WI38 (cell line): Measurements from ENCODE around the gene PRSS12.

Source experiments
- H3K4me3 ChIP-seq: 2 replicates; pipeline ENCODE4 v1.5.1; 2011; ENCODE audit warnings: low read depth, mild to moderate bottlenecking, control low read depth, low read length
- CTCF ChIP-seq: IDR thresholded peaks from 2 replicates; pipeline ENCODE4 v1.5.1; 2012; ENCODE audit warnings: low read depth, mild to moderate bottlenecking, control low read depth, low read length

The PRSS12 gene

GRCh38 chr4:118367872-118368271, 15.1 kb upstream of the PRSS12 start:
- H3K4me3 ChIP-seq: no peak overlapping the region
- no peak for TF ChIP-seq CTCF

GRCh38 chr4:118367361-118367760, 14.6 kb upstream of the PRSS12 start:
- H3K4me3 ChIP-seq: no peak overlapping the region
- no peak for TF ChIP-seq CTCF

- TF ChIP-seq CTCF: no peak
- H3K4me3 ChIP-seq: no peak overlapping the region
Measured at GRCh38 chr4:118363166-118363565, 10.4 kb upstream of the PRSS12 start.

DNA sequence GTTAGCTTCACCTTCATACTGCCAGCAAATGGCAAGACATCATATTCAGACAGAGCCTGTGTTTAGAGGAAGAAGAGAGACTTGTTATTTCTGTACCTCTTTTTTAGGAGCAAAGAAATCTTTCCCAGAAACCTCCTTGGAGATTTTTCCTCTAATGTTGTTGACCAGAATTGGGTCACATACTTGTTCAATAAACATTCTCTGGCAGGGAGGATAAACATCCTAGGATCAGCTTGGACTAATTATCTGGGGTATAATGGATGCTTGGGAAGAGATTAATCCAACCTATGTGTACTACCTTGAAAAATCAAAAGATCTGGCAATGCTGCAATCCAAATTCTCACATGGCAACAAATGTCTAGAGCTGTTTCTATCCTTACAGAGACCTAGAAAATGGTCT, 8.4 kb upstream of the PRSS12 start:
- TF ChIP-seq CTCF: no peak
- no peak overlapping the region for H3K4me3 ChIP-seq

- TF ChIP-seq CTCF: no peak
- H3K4me3 ChIP-seq: no peak overlapping the region
Measured at GRCh38 chr4:118360106-118360505, 7.3 kb upstream of the PRSS12 start.

GRCh38 chr4:118357601-118358000, 4.8 kb upstream of the PRSS12 start:
- TF ChIP-seq CTCF: no peak
- no peak overlapping the region for H3K4me3 ChIP-seq

DNA sequence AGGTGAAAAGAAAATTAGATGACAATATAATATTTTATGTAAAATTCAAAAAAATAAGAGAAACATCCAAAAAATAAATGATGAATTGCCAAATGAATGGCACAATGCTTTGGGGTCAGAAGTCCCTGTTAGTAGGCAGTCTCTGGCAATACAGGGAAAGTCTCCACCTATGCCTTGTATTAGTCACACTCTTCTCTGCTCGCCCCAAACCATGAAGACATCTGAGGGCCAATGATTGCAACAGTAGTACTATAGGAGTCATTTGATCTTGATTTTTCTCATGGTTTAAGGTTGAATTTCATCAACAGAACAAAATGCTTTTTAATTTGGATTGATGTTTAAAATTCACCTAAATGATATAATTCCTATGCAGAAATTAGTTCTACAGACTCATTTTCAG, 3.9 kb upstream of the PRSS12 start:
- no peak for TF ChIP-seq CTCF
- no peak overlapping the region for H3K4me3 ChIP-seq
